ENCODE data around the gene SH2D3C. TPM values are rescaled to one million over a fixed set of nuclear protein-coding genes. Genes with fewer than 3 reads are reported as not detected.

The SH2D3C gene
- total and polyA plus RNA-seq, 9 of the 15 experiments (the other 6 are each of a cell fraction or from before 2014, with no cell fraction given) = 0.03 to 1.2 (median 0.22) TPM; not detected in 1

DNA sequence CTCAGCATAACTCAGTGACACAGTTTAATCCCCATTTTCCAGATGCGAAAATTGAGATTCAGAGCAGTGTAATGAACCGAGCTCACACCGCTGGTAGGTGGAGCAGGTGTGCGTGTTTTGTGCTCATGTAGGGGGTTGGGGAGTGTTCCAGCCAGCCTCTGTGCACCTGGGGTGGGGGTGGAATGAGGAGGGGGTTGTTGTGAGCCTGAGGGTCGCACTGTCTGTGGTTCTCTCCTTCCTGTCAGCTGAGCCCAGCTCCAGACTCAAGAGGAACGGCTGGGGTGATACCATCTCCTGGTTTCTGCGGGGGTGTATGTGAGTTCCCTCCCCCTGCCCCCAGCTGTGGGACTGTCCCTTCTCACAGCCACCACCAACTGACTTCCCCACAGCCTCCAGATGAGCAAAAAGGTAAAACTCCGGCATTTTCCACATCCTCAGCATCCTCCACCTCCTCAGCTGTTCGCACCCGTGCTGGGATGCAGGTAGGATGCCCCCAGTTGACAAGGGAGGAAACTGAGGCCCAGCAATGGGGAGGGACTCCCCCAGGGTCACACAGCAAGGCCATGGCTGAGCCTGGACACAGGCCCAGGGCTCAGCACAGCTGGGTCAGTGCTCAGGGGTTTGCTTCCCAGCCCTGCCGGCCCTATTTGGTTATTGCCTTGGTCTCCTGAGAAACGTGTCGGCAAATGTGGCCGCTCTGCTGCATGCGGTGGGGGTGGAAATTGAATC lies 2.1 kb downstream of the SH2D3C start (continued):
- TF ChIP-seq, protein P1, sequence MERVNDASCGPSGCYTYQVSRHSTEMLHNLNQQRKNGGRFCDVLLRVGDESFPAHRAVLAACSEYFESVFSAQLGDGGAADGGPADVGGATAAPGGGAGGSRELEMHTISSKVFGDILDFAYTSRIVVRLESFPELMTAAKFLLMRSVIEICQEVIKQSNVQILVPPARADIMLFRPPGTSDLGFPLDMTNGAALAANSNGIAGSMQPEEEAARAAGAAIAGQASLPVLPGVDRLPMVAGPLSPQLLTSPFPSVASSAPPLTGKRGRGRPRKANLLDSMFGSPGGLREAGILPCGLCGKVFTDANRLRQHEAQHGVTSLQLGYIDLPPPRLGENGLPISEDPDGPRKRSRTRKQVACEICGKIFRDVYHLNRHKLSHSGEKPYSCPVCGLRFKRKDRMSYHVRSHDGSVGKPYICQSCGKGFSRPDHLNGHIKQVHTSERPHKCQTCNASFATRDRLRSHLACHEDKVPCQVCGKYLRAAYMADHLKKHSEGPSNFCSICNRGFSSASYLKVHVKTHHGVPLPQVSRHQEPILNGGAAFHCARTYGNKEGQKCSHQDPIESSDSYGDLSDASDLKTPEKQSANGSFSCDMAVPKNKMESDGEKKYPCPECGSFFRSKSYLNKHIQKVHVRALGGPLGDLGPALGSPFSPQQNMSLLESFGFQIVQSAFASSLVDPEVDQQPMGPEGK (CRISPR knock-in tag; IDR thresholded peaks at IDR 0.05; ENCODE audit: borderline replicate concordance) = no peak
- no peak for TF ChIP-seq TCFL5 (CRISPR knock-in tag; conservative IDR thresholded peaks at IDR 0.05)
- TF ChIP-seq ESRRA (IDR thresholded peaks at IDR 0.05; ENCODE audit: borderline replicate concordance, low read depth) = peak; percentile 47; the same call in 1 of the 2 replicates
- no peak for TF ChIP-seq MEIS2 (IDR thresholded peaks at IDR 0.05; ENCODE audit: partially characterized antibody)
- TF ChIP-seq, protein P2, sequence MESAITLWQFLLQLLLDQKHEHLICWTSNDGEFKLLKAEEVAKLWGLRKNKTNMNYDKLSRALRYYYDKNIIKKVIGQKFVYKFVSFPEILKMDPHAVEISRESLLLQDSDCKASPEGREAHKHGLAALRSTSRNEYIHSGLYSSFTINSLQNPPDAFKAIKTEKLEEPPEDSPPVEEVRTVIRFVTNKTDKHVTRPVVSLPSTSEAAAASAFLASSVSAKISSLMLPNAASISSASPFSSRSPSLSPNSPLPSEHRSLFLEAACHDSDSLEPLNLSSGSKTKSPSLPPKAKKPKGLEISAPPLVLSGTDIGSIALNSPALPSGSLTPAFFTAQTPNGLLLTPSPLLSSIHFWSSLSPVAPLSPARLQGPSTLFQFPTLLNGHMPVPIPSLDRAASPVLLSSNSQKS (CRISPR knock-in tag; IDR thresholded peaks at IDR 0.05) = no peak
- TF ChIP-seq, protein P3, sequence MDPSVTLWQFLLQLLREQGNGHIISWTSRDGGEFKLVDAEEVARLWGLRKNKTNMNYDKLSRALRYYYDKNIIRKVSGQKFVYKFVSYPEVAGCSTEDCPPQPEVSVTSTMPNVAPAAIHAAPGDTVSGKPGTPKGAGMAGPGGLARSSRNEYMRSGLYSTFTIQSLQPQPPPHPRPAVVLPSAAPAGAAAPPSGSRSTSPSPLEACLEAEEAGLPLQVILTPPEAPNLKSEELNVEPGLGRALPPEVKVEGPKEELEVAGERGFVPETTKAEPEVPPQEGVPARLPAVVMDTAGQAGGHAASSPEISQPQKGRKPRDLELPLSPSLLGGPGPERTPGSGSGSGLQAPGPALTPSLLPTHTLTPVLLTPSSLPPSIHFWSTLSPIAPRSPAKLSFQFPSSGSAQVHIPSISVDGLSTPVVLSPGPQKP (CRISPR knock-in tag; IDR thresholded peaks at IDR 0.05) = no peak
- no peak for TF ChIP-seq POLR2AphosphoS5 (IDR thresholded peaks at IDR 0.05; ENCODE audit: control insufficient read depth, insufficient read depth, low read depth, low read length)
- TF ChIP-seq, protein P4, sequence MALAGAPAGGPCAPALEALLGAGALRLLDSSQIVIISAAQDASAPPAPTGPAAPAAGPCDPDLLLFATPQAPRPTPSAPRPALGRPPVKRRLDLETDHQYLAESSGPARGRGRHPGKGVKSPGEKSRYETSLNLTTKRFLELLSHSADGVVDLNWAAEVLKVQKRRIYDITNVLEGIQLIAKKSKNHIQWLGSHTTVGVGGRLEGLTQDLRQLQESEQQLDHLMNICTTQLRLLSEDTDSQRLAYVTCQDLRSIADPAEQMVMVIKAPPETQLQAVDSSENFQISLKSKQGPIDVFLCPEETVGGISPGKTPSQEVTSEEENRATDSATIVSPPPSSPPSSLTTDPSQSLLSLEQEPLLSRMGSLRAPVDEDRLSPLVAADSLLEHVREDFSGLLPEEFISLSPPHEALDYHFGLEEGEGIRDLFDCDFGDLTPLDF (CRISPR knock-in tag; IDR thresholded peaks at IDR 0.05) = no peak
- TF ChIP-seq ZBTB7A (IDR thresholded peaks at IDR 0.05; ENCODE audit: borderline replicate concordance, control insufficient read depth, low read depth, low read length) = peak; percentile 45; the same call in 1 of the 2 replicates
- no peak for TF ChIP-seq ZNF263 (CRISPR knock-in tag; IDR thresholded peaks at IDR 0.05; ENCODE audit: borderline replicate concordance)
- no peak for TF ChIP-seq ZNF224 (CRISPR knock-in tag; IDR thresholded peaks at IDR 0.05)
- no peak for TF ChIP-seq IFI16 (CRISPR knock-in tag; IDR thresholded peaks at IDR 0.05)
- TF ChIP-seq RBM17 (IDR thresholded peaks at IDR 0.05; ENCODE audit: borderline replicate concordance, low read depth, low read length) = no peak
- TF ChIP-seq, protein P5, sequence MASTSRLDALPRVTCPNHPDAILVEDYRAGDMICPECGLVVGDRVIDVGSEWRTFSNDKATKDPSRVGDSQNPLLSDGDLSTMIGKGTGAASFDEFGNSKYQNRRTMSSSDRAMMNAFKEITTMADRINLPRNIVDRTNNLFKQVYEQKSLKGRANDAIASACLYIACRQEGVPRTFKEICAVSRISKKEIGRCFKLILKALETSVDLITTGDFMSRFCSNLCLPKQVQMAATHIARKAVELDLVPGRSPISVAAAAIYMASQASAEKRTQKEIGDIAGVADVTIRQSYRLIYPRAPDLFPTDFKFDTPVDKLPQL (IDR thresholded peaks at IDR 0.05; ENCODE audit: extremely low read depth, insufficient read length) = no peak
- TF ChIP-seq, protein P6, sequence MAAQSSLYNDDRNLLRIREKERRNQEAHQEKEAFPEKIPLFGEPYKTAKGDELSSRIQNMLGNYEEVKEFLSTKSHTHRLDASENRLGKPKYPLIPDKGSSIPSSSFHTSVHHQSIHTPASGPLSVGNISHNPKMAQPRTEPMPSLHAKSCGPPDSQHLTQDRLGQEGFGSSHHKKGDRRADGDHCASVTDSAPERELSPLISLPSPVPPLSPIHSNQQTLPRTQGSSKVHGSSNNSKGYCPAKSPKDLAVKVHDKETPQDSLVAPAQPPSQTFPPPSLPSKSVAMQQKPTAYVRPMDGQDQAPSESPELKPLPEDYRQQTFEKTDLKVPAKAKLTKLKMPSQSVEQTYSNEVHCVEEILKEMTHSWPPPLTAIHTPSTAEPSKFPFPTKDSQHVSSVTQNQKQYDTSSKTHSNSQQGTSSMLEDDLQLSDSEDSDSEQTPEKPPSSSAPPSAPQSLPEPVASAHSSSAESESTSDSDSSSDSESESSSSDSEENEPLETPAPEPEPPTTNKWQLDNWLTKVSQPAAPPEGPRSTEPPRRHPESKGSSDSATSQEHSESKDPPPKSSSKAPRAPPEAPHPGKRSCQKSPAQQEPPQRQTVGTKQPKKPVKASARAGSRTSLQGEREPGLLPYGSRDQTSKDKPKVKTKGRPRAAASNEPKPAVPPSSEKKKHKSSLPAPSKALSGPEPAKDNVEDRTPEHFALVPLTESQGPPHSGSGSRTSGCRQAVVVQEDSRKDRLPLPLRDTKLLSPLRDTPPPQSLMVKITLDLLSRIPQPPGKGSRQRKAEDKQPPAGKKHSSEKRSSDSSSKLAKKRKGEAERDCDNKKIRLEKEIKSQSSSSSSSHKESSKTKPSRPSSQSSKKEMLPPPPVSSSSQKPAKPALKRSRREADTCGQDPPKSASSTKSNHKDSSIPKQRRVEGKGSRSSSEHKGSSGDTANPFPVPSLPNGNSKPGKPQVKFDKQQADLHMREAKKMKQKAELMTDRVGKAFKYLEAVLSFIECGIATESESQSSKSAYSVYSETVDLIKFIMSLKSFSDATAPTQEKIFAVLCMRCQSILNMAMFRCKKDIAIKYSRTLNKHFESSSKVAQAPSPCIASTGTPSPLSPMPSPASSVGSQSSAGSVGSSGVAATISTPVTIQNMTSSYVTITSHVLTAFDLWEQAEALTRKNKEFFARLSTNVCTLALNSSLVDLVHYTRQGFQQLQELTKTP (IDR thresholded peaks at IDR 0.05; ENCODE audit: low read depth in 1 of 2, partially characterized antibody in 2 of 2) = no peak
- TF ChIP-seq L3MBTL2 (IDR thresholded peaks at IDR 0.05) = no peak

Data from K562 (cell line).